Stimulated activated CD8-positive, alpha-beta memory T cell treated with anti-CD3 and anti-CD28 coated beads, Interleukin-7, amount 100 ng/mL, for 48 hours (primary cell): ENCODE measurements around the gene JTB.
"Not testable (repeated sequence)": the region's sequence is repeated elsewhere in the genome, so short reads cannot be mapped to it uniquely, and the experiment has no call there.

Experiments used
- DNase-seq, 2 donors: peaks; one replicate each; pipeline ENCODE4 v3.0.0-alpha.2; 2020; ENCODE audit warnings: low read depth in 1 of 2; ENCODE audit errors: extremely low read depth in 1 of 2

JTB gene

GRCh38 chr1:153979091-153979490, 1.6 kb upstream of the JTB start:
- not testable (repeated sequence) for DNase-seq

- DNase-seq, result no peak
Measured at GRCh38 chr1:153978274-153978909, 918 bp upstream of the JTB start.

GRCh38 chr1:153976819-153977249, 640 bp downstream of the JTB start:
- DNase-seq, result no peak

- no peak for DNase-seq
Measured at GRCh38 chr1:153973525-153973924, 3.9 kb downstream of the JTB start.

- DNase-seq, result no peak
Measured at GRCh38 chr1:153973071-153973470, 4.4 kb downstream of the JTB start.

- no peak for DNase-seq
Measured at GRCh38 chr1:153970346-153970745, 7.1 kb downstream of the JTB start.

DNA sequence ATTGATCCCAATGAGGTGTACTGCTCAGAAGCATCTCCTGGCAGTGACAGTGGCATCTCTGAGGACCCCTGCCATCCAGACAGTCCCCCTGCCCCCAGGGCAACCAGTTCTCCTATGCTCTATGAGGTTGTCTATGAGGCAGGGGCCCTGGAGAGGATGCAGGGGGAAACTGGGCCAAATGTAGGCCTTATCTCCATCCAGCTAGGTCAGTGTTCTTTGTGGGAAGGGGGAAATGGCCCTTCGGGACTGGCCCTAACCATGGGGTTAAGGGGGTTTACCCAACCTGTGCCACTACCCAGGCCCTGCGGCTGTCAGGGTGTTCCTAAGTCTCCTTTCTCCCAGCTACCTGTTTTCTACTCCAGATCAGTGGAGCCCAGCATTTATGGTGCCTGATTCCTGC, 8.5 kb downstream of the JTB start:
- no peak for DNase-seq

DNA sequence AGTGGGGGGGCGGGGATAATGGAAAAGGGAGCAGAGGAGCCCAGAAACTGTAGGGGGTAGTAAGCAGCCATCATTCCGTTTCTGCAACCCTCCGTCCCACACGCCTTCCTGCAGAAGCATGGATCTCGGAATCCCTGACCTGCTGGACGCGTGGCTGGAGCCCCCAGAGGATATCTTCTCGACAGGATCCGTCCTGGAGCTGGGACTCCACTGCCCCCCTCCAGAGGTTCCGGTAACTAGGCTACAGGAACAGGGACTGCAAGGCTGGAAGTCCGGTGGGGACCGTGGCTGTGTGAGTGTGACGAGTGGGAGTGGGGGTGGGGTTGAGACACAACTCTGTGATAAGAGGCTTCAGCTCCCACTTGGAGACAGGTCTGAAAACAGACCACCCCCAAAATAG, 9.1 kb downstream of the JTB start:
- DNase-seq, result no peak

DNA sequence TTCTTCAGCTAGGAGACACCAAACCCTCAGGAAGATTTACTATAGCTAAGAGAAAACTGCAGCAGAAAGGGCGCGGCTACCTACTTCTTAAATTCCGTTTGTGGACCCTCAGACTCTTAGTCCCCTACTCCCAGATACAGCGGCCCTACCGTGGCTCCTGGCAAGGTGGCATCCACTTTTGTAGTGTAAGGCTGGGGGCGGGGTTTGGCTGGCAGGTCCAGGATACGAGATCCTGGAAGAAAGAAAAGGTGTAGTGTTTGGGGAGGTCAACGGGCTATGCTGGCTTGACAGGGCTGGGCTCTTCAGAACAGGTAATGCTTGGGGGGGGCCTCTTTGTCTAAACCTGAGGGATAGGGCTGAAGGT, 9.5 kb downstream of the JTB start:
- no peak for DNase-seq

- DNase-seq, result peak; percentile 69 to 77
Measured at GRCh38 chr1:153967107-153967999, 10.1 kb downstream of the JTB start, which contains the start of gene CREB3L4. TSS of gene CREB3L4 (plus strand) at chr1:153967902. CDS start at chr1:153968526, 624 bp downstream.

DNA sequence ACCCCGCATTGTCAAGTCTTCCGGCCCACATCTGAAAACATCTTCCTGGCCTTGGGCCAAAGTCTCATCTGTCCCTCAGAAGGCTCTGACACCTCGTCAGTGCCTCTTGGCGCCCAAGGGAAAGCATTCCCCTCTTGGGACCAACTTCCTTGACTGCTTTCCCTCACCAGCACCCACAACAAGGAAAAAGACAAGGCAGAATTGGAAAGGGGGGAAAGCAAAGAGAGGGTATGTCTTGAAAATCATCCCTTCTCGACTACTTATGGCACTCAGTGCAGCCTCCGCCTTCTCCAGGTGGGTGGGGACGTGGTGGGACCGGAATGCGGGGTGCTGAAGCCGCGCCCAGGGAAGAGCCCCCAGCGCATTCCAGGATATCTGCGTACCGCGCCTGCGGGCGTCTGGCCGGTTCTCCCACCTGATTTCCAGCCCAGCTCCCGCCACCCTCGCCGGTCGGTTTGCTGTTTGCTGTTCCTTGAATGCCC, 13.6 kb downstream of the JTB start:
- no peak for DNase-seq

DNA sequence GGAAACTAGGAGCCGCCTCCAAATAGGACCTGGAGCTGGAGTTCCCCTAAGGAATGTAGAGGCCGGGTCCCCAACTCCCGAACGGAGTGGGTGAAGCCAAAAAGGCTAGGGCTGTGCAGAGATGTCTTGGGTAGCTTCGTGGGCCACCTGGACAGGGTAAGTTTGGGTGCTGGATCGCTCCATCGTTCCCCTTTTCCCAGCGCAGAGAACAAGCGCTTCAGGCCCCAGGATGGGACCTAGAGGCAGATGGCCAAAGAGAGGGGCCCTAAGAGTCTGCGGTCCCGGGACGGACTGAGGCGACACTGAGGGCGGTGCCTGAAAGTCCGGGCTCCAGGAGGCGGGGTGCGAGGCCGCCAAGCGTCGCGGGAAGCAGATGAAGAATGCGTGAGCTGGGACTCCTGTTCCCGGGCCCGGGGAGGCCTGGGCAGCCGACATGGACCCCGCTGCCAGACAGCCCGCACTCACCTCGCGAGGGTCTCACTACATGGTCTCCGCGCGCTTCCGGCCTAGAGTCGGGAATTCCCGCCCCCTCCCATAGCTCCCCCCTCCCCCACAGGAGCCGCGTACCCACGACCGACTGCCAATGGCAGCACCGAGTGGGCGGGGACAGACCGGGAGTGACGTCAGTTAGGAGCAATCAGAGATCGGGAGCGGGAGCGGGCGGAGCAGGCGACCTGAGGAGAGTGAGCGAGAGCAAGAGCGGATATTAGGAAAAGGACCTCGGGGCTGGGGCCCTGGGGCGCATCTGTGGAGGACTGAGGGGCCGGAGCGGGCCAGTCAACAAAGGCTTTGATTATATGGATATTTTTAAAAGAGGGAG, 14.2 kb downstream of the JTB start, which contains the start of gene SLC39A1:
TSS of gene SLC39A1 (minus strand) at position 508 of the 820 bp plus-strand sequence. CDS start 822 bp downstream, outside the sequence.
- peak; percentile 90 to 95 for DNase-seq

- DNase-seq, result no peak
Measured at GRCh38 chr1:153962088-153963029, 15.1 kb downstream of the JTB start.

- no peak for DNase-seq
Measured at GRCh38 chr1:153961421-153961820, 16.1 kb downstream of the JTB start.

GRCh38 chr1:153960206-153960605, 17.3 kb downstream of the JTB start:
- DNase-seq, result no peak

GRCh38 chr1:153959454-153959853, 18.0 kb downstream of the JTB start:
- no peak for DNase-seq

- no peak for DNase-seq
Measured at GRCh38 chr1:153958961-153959260, 18.6 kb downstream of the JTB start.

GRCh38 chr1:153958111-153958960, 19.1 kb downstream of the JTB start, which contains the start of gene CRTC2:
TSS of gene CRTC2 (minus strand) at chr1:153958612. CDS start at chr1:153958497, 115 bp downstream.
- DNase-seq, result peak; percentile 90 to 99

DNA sequence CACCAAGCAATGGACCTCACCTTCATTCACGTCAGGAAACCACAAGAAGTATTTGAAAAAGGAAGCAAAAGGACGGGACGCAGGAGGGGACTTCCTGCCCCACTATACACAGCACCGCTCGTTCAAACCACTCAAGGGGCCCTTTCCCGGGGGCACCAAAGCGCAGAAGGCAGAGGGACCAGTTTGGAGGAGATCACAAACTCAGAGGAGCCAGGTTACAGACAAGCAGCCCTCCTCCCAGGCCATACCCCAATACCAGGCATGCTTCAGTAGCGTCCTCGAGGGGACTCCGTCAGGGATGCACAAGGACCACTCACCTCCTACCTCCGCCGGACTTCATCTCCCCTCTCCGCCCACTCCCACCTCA, 19.7 kb downstream of the JTB start:
- peak in 1 of 2 donors; percentile 13 for DNase-seq
